Choroid plexus epithelial cell (primary cell): ENCODE results near the gene TFPI.

Source experiments
- DNase-seq: peaks from one replicate; pipeline ENCODE4 v3.0.0-alpha.2; 2010; ENCODE audit warnings: low read depth
- H3K4me3 ChIP-seq: 2 replicates; pipeline ENCODE4 v1.5.1; 2011; ENCODE audit warnings: low read depth, mild to moderate bottlenecking, control low read depth, low read length, moderate library complexity
- CTCF ChIP-seq: conservative IDR thresholded peaks from 2 replicates; pipeline ENCODE4 v1.5.1; 2011; ENCODE audit warnings: low read depth, mild to moderate bottlenecking, control low read depth, inconsistent platforms, low read length, moderate library complexity

The TFPI gene

GRCh38 chr2:187469538-187469937 is 84.7 kb downstream of the TFPI start:
- TF ChIP-seq CTCF: no peak
- no peak for DNase-seq
- H3K4me3 ChIP-seq: no peak overlapping the region

GRCh38 chr2:187468262-187468661 is 86.0 kb downstream of the TFPI start:
- H3K4me3 ChIP-seq: no peak overlapping the region
- TF ChIP-seq CTCF: no peak
- peak; percentile 57 for DNase-seq

- no peak overlapping the region for H3K4me3 ChIP-seq
- no peak for TF ChIP-seq CTCF
- no peak for DNase-seq
Observed at GRCh38 chr2:187466129-187466792, 88.0 kb downstream of the TFPI start.

DNA sequence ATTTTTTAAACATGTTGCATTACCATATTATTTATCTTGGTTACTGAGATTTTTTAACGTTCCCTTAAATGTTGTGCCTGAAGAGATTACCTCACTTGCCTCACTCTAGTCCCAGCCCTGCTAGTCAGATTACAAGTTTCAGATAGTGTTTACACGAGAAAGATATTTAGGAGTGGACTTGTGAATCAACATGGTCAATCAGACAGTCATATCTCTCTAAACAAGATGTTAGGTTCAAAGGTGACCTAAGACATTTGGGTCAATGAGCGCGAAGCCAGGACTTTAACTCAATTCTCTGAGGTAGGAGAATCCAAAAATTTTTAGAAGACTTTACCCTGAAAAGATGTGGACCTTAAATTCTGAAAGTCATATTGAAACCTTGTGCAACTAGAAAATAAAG is 91.4 kb downstream of the TFPI start:
- H3K4me3 ChIP-seq: no peak overlapping the region
- no peak for DNase-seq
- TF ChIP-seq CTCF: no peak

- peak overlapping the region; percentile 49 for H3K4me3 ChIP-seq
- no peak for TF ChIP-seq CTCF
- DNase-seq: peak; percentile 72
Observed at GRCh38 chr2:187461294-187462261, 92.7 kb downstream of the TFPI start.

GRCh38 chr2:187459256-187459655 is 95.0 kb downstream of the TFPI start:
- no peak for DNase-seq
- TF ChIP-seq CTCF: no peak

More at GRCh38 chr2:187459256-187459655, 95.0 kb downstream of the TFPI start:
- no peak overlapping the region for H3K4me3 ChIP-seq
